ENCODE results near the gene CREBBP. TPM values are rescaled to one million over a fixed set of nuclear protein-coding genes. Genes with fewer than 3 reads are reported as not detected.
"Not testable (repeated sequence)": the region's sequence is repeated elsewhere in the genome, so short reads cannot be mapped to it uniquely, and the experiment has no call there.

CREBBP gene
- total and polyA plus RNA-seq, 2 donors (not counting 3 experiments of a cell fraction or from before 2014, with no cell fraction given), result 13.8 to 72.7 TPM

DNA sequence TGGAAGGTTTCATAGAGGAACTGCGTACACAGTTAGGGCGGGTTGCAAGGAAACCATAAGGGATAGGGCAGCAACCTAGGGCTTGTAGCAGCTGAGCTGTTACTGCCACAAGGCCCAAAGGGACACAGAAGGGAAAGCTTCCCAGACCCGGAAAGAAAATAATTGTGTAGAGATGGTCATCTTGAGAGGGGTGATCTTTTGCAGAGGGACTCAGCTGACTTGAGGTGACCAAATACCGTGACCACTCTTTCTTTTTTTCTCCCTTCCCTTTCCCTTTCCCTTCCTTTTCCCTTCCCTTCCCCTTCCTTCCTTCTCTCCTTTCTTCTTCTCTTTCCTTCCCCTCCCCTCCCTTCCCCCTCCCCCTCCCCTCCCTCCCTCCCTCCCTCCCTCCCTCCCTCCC, 8.5 kb upstream of the CREBBP start:
- Histone ChIP-seq H3K9ac (replicated peaks; ENCODE audit: extremely low read depth, insufficient read depth, low read length) (no peak overlapping the region), H2AFZ (ENCODE audit: low read depth, low read length) (no peak overlapping the region), H3K4me1 (ENCODE audit: control insufficient read depth, extremely low read depth, insufficient read depth, low read length) (no peaks in the 10 kb centered on the region), H3K36me3 (ENCODE audit: control insufficient read depth in 2 of 2, extremely low read depth in 1 of 2, insufficient read depth in 2 of 2, low read length in 2 of 2) (no peaks in the 10 kb centered on the region), H3K27ac (ENCODE audit: insufficient read depth, low read depth, low read length) (no peak overlapping the region), H3K79me2 (ENCODE audit: control insufficient read depth, insufficient read depth, low read length) (no peaks in the 10 kb centered on the region), H3K9me1 (replicated peaks; ENCODE audit: control insufficient read depth, extremely low read depth, insufficient read depth, low read length) (no peaks in the 10 kb centered on the region), H3K4me3 (replicated peaks in 1 of 3; ENCODE audit: insufficient read depth in 1 of 3, low read depth in 1 of 3, low read length in 3 of 3) (no peak overlapping the region), H3K9me3 (replicated peaks; ENCODE audit: control insufficient read depth, insufficient read depth, low read length) (no peaks in the 10 kb centered on the region), H3K27me3 (ENCODE audit: control insufficient read depth in 2 of 2, insufficient read depth in 2 of 2, low read length in 2 of 2) (no peaks in the 10 kb centered on the region), H4K20me1 (replicated peaks; ENCODE audit: control insufficient read depth, extremely low read depth, insufficient read depth, low read length) (no peaks in the 10 kb centered on the region), H3K4me2 (ENCODE audit: insufficient read depth, low read length) (no peak overlapping the region)
- BruUV-seq (replicated peaks), result no TSS peak
- FAIRE-seq (no peak), DNase-seq (ENCODE audit: low read depth, low spot score) (no peak)
- intact Hi-C loops (cut with micrococcal nuclease), result no loop called here
- TF ChIP-seq GATA2 (IDR thresholded peaks at IDR 0.05; ENCODE audit: insufficient read depth, insufficient read length, low read depth, low read length) (no peak), JUN (IDR thresholded peaks at IDR 0.05; ENCODE audit: borderline replicate concordance, insufficient read depth, insufficient read length, low read depth) (no peak), EZH2 (IDR thresholded peaks at IDR 0.05; ENCODE audit: borderline replicate concordance, low read depth, low read length, severe bottlenecking) (no peak), POLR2AphosphoS5 (IDR thresholded peaks at IDR 0.05; ENCODE audit: insufficient read depth, low read depth, low read length) (no peak), POLR2A (IDR thresholded peaks at IDR 0.05; ENCODE audit: low read depth, low read length) (no peak), MYC (IDR thresholded peaks at IDR 0.05; ENCODE audit: low read depth, low read length) (no peak), FOS (IDR thresholded peaks at IDR 0.05; ENCODE audit: borderline replicate concordance, insufficient read depth, low read length) (no peak)
- TF ChIP-seq, protein P1, sequence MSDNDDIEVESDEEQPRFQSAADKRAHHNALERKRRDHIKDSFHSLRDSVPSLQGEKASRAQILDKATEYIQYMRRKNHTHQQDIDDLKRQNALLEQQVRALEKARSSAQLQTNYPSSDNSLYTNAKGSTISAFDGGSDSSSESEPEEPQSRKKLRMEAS (IDR thresholded peaks at IDR 0.05; ENCODE audit: insufficient read depth, insufficient read length), result no peak
- TF ChIP-seq, protein P2, sequence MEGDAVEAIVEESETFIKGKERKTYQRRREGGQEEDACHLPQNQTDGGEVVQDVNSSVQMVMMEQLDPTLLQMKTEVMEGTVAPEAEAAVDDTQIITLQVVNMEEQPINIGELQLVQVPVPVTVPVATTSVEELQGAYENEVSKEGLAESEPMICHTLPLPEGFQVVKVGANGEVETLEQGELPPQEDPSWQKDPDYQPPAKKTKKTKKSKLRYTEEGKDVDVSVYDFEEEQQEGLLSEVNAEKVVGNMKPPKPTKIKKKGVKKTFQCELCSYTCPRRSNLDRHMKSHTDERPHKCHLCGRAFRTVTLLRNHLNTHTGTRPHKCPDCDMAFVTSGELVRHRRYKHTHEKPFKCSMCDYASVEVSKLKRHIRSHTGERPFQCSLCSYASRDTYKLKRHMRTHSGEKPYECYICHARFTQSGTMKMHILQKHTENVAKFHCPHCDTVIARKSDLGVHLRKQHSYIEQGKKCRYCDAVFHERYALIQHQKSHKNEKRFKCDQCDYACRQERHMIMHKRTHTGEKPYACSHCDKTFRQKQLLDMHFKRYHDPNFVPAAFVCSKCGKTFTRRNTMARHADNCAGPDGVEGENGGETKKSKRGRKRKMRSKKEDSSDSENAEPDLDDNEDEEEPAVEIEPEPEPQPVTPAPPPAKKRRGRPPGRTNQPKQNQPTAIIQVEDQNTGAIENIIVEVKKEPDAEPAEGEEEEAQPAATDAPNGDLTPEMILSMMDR (IDR thresholded peaks at IDR 0.05; ENCODE audit: extremely low read depth in 1 of 2, insufficient read depth in 1 of 2, low read depth in 1 of 2, low read length in 2 of 2), result no peak
- dilution Hi-C loops (cut with MboI; ENCODE audit: extremely low pct_ligation_motif_present, low sequenced_read_pairs), result no loop called here
- ChIA-PET POLR2A (no interaction called here), CTCF (no interaction called here)

DNA sequence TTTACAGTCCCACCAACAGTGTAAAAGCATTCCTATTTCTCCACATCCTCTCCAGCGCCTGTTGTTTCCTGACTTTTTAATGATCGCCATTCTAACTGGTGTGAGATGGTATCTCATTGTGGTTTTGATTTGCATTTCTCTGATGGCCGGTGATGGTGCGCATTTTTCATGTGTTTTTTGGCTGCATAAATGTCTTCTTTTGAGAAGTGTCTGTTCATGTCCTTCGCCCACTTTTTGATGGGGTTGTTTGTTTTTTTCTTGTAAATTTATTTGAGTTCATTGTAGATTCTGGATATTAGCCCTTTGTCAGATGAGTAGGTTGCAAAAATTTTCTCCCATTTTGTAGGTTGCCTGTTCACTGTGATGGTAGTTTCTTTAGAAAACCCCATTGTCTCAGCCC, 5.5 kb upstream of the CREBBP start:
- DNase-seq (ENCODE audit: low read depth, low spot score); dilution Hi-C loops (cut with MboI; ENCODE audit: extremely low pct_ligation_motif_present, low sequenced_read_pairs); H3K79me2 ChIP-seq (ENCODE audit: control insufficient read depth, insufficient read depth, low read length); H3K9me1 ChIP-seq (replicated peaks; ENCODE audit: control insufficient read depth, extremely low read depth, insufficient read depth, low read length); H3K4me3 ChIP-seq (replicated peaks in 1 of 3; ENCODE audit: insufficient read depth in 1 of 3, low read depth in 1 of 3, low read length in 3 of 3); FAIRE-seq; BruUV-seq (replicated peaks); CTCF ChIA-PET; H3K4me1 ChIP-seq (ENCODE audit: control insufficient read depth, extremely low read depth, insufficient read depth, low read length); intact Hi-C loops (cut with micrococcal nuclease); H3K9me3 ChIP-seq (replicated peaks; ENCODE audit: control insufficient read depth, insufficient read depth, low read length); H2AFZ ChIP-seq (ENCODE audit: low read depth, low read length); H3K27ac ChIP-seq (ENCODE audit: insufficient read depth, low read depth, low read length); POLR2A ChIA-PET; H3K9ac ChIP-seq (replicated peaks; ENCODE audit: extremely low read depth, insufficient read depth, low read length); H3K27me3 ChIP-seq (ENCODE audit: control insufficient read depth in 2 of 2, insufficient read depth in 2 of 2, low read length in 2 of 2); H4K20me1 ChIP-seq (replicated peaks; ENCODE audit: control insufficient read depth, extremely low read depth, insufficient read depth, low read length); H3K4me2 ChIP-seq (ENCODE audit: insufficient read depth, low read length); H3K36me3 ChIP-seq (ENCODE audit: control insufficient read depth in 2 of 2, extremely low read depth in 1 of 2, insufficient read depth in 2 of 2, low read length in 2 of 2): not testable (repeated sequence)

Data from endothelial cell of umbilical vein (primary cell).